K562 (cell line): ENCODE measurements around the gene CMTM1. TPM values are rescaled to one million over a fixed set of nuclear protein-coding genes. Genes with fewer than 3 reads are reported as not detected.
A peak's percentile ranks its signal among the peaks of the same experiment; 100 is the strongest.

ENCODE experiments used
- ARID1B ChIP-seq: fragments of 450-650 bp; IDR thresholded peaks from 2 replicates; pipeline ENCODE4 v1.6.1; 2016; ENCODE audit warnings: antibody characterized with exemption, mild to moderate bottlenecking, inconsistent platforms
- ATF2 ChIP-seq: sonication (generic); formaldehyde crosslinking; IDR thresholded peaks from 2 replicates; pipeline ENCODE4 v1.8.1; 2022; ENCODE audit warnings: missing genetic modification reagents
- BCOR ChIP-seq: fragments of 450-650 bp; IDR thresholded peaks from 2 replicates; pipeline ENCODE4 v1.6.1; 2016
- CBFA2T2 ChIP-seq: fragments of 450-650 bp; conservative IDR thresholded peaks from 2 replicates; pipeline ENCODE4 v1.6.1; 2017; ENCODE audit warnings: mild to moderate bottlenecking
- DDX20 ChIP-seq: fragments of 450-650 bp; IDR thresholded peaks from 2 replicates; pipeline ENCODE4 v1.6.1; 2016; ENCODE audit warnings: missing genetic modification characterization, low read depth, mild to moderate bottlenecking, missing compliant biosample characterization, moderate library complexity
- EHMT2 ChIP-seq: fragments of 450-650 bp; IDR thresholded peaks from 2 replicates; pipeline ENCODE4 v1.6.1; 2018; ENCODE audit warnings: antibody characterized with exemption
- ETV1 ChIP-seq: fragments of 450-650 bp; conservative IDR thresholded peaks from 2 replicates; pipeline ENCODE4 v1.6.1; 2016; ENCODE audit warnings: missing genetic modification characterization, control low read depth, low read depth, missing compliant biosample characterization
- FOXK1 ChIP-seq: sonication (generic); formaldehyde crosslinking; IDR thresholded peaks from 2 replicates; pipeline ENCODE4 v1.8.0; 2022; ENCODE audit warnings: missing genetic modification reagents, mild to moderate bottlenecking, borderline replicate concordance
- HDGF ChIP-seq: fragments of 450-650 bp; IDR thresholded peaks from 2 replicates; pipeline ENCODE4 v1.6.1; 2016
- MTA2 ChIP-seq: fragments of 450-650 bp; IDR thresholded peaks from 2 replicates; pipeline ENCODE4 v1.6.1; 2016; ENCODE audit warnings: low read depth
- NCOR1 ChIP-seq: fragments of 450-650 bp; IDR thresholded peaks from 2 replicates; pipeline ENCODE4 v1.6.1; 2016; ENCODE audit warnings: mild to moderate bottlenecking, moderate library complexity
- POLR2AphosphoS5 ChIP-seq: IDR thresholded peaks from 2 replicates; pipeline ENCODE4 v1.6.1; 2011; ENCODE audit warnings: mild to moderate bottlenecking, low read depth, low read length, moderate library complexity; ENCODE audit not compliant: control insufficient read depth, insufficient read depth
- ZNF175 ChIP-seq: fragments of 200-800 bp; sonication (Bioruptor generic); IDR thresholded peaks from 2 replicates; pipeline ENCODE4 v1.6.1; 2016; ENCODE audit warnings: low read depth, mild to moderate bottlenecking, missing genetic modification characterization, missing compliant biosample characterization
- ZNF184 ChIP-seq: sonication (generic); formaldehyde crosslinking; IDR thresholded peaks from 2 replicates; pipeline ENCODE4 v1.5.0; 2020; ENCODE audit warnings: missing genetic modification reagents
- ZNF384 ChIP-seq: IDR thresholded peaks from 2 replicates; pipeline ENCODE4 v1.6.1; 2012; ENCODE audit warnings: low read depth, low read length, improper control_type of control experiment
- ZNF551 ChIP-seq: fragments of 250-450 bp; sonication (Bioruptor Pico); IDR thresholded peaks from 2 replicates; pipeline ENCODE4 v1.5.0; 2021; ENCODE audit warnings: mild to moderate bottlenecking, moderate library complexity
- ZNF695 ChIP-seq: fragments of 450-650 bp; formaldehyde crosslinking; IDR thresholded peaks from 2 replicates; pipeline ENCODE4 v1.4.0; 2020; ENCODE audit warnings: mild to moderate bottlenecking, moderate library complexity
- polyA plus RNA-seq, 8 experiments: library from polyadenylated mRNA; depleted of rRNA in 4 of 8; stranded (reverse) in 5 of 8; unstranded in 3 of 8; fragments of >200 nt; fragmentation: Nextera tagmentation in 2 of 8; fragmentation: Illumina TruSeq in 1 of 8; extraction: Ambion mirVana in 2 of 8; extraction: Trizol in 1 of 8; gene quantifications; 2 replicates each; pipeline versions ENCODE4 v1.2.1 to v1.2.3, GENCODE V29; 2011 to 2014; ENCODE audit warnings: inconsistent platforms in 1 of 8, missing spikeins in 1 of 8
- total RNA-seq, 7 experiments: library from RNA; depleted of rRNA in 6 of 7; stranded (reverse); fragments of >200 nt in 6 of 7; fragmentation: Illumina TruSeq in 2 of 7; extraction: Trizol in 2 of 7; gene quantifications; 2 replicates each; pipeline versions ENCODE4 v1.2.1 to v1.2.3, GENCODE V29; 2011 to 2021; ENCODE audit warnings: low replicate concordance in 1 of 7
- TF ChIP-seq, protein P1 (sequence below), 2 experiments: fragments of 450-650 bp; IDR thresholded peaks; 2 replicates each; pipeline ENCODE4 v1.6.1; 2018; ENCODE audit warnings: mild to moderate bottlenecking in 2 of 2, low read depth in 1 of 2; ENCODE audit not compliant: partially characterized antibody in 2 of 2
- TF ChIP-seq, protein P2 (sequence below): IDR thresholded peaks from 2 replicates; pipeline ENCODE4 v1.6.1; 2016; ENCODE audit warnings: missing genetic modification characterization, missing compliant biosample characterization
- TF ChIP-seq, protein P3 (sequence below): sonication (generic); formaldehyde crosslinking; IDR thresholded peaks from 2 replicates; pipeline ENCODE4 v1.8.1; 2023; ENCODE audit warnings: mild to moderate bottlenecking, missing genetic modification reagents
- TF ChIP-seq, protein P4 (sequence below): fragments of 250-450 bp; sonication (Bioruptor Pico); IDR thresholded peaks from 2 replicates; pipeline ENCODE4 v1.4.0; 2020; ENCODE audit warnings: borderline replicate concordance

Gene CMTM1
- total and polyA plus RNA-seq, 9 of the 15 experiments (the other 6 are each of a cell fraction or from before 2014, with no cell fraction given), result 0.25 to 2.6 (median 1.1) TPM; not detected in 2

GRCh38 chr16:66534376-66534799, 31.9 kb upstream of the CMTM1 start (continued):
- TF ChIP-seq BCOR, result no peak
- TF ChIP-seq, protein P1, sequence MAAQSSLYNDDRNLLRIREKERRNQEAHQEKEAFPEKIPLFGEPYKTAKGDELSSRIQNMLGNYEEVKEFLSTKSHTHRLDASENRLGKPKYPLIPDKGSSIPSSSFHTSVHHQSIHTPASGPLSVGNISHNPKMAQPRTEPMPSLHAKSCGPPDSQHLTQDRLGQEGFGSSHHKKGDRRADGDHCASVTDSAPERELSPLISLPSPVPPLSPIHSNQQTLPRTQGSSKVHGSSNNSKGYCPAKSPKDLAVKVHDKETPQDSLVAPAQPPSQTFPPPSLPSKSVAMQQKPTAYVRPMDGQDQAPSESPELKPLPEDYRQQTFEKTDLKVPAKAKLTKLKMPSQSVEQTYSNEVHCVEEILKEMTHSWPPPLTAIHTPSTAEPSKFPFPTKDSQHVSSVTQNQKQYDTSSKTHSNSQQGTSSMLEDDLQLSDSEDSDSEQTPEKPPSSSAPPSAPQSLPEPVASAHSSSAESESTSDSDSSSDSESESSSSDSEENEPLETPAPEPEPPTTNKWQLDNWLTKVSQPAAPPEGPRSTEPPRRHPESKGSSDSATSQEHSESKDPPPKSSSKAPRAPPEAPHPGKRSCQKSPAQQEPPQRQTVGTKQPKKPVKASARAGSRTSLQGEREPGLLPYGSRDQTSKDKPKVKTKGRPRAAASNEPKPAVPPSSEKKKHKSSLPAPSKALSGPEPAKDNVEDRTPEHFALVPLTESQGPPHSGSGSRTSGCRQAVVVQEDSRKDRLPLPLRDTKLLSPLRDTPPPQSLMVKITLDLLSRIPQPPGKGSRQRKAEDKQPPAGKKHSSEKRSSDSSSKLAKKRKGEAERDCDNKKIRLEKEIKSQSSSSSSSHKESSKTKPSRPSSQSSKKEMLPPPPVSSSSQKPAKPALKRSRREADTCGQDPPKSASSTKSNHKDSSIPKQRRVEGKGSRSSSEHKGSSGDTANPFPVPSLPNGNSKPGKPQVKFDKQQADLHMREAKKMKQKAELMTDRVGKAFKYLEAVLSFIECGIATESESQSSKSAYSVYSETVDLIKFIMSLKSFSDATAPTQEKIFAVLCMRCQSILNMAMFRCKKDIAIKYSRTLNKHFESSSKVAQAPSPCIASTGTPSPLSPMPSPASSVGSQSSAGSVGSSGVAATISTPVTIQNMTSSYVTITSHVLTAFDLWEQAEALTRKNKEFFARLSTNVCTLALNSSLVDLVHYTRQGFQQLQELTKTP (IDR thresholded peaks at IDR 0.05; ENCODE audit: low read depth in 1 of 2, partially characterized antibody in 2 of 2), result no peak
- TF ChIP-seq DDX20 (tag), result no peak
- TF ChIP-seq ARID1B, result peak; percentile 91
- TF ChIP-seq ZNF384, result no peak
- TF ChIP-seq ZNF695 (CRISPR knock-in tag), result no peak
- no peak for TF ChIP-seq HDGF
- no peak for TF ChIP-seq ZNF175 (CRISPR knock-in tag)
- peak; percentile 69; the same call in 1 of the 2 replicates for TF ChIP-seq POLR2AphosphoS5
- TF ChIP-seq, protein P2, sequence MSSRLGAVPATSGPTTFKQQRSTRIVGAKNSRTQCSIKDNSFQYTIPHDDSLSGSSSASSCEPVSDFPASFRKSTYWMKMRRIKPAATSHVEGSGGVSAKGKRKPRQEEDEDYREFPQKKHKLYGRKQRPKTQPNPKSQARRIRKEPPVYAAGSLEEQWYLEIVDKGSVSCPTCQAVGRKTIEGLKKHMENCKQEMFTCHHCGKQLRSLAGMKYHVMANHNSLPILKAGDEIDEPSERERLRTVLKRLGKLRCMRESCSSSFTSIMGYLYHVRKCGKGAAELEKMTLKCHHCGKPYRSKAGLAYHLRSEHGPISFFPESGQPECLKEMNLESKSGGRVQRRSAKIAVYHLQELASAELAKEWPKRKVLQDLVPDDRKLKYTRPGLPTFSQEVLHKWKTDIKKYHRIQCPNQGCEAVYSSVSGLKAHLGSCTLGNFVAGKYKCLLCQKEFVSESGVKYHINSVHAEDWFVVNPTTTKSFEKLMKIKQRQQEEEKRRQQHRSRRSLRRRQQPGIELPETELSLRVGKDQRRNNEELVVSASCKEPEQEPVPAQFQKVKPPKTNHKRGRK (tag), result no peak
- TF ChIP-seq, protein P3, sequence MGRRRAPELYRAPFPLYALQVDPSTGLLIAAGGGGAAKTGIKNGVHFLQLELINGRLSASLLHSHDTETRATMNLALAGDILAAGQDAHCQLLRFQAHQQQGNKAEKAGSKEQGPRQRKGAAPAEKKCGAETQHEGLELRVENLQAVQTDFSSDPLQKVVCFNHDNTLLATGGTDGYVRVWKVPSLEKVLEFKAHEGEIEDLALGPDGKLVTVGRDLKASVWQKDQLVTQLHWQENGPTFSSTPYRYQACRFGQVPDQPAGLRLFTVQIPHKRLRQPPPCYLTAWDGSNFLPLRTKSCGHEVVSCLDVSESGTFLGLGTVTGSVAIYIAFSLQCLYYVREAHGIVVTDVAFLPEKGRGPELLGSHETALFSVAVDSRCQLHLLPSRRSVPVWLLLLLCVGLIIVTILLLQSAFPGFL (CRISPR knock-in tag), result no peak
- peak; percentile 84 for TF ChIP-seq NCOR1
- no peak for TF ChIP-seq ETV1 (tag)
- peak; percentile 72; the same call in 1 of the 2 replicates for TF ChIP-seq MTA2
- TF ChIP-seq, protein P4, sequence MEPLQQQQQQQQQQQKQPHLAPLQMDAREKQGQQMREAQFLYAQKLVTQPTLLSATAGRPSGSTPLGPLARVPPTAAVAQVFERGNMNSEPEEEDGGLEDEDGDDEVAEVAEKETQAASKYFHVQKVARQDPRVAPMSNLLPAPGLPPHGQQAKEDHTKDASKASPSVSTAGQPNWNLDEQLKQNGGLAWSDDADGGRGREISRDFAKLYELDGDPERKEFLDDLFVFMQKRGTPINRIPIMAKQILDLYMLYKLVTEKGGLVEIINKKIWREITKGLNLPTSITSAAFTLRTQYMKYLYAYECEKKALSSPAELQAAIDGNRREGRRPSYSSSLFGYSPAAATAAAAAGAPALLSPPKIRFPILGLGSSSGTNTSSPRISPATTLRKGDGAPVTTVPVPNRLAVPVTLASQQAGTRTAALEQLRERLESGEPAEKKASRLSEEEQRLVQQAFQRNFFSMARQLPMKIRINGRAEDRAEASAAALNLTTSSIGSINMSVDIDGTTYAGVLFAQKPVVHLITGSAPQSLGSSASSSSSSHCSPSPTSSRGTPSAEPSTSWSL (CRISPR knock-in tag), result no peak
- no peak for TF ChIP-seq ATF2 (CRISPR knock-in tag)
- no peak for TF ChIP-seq FOXK1 (CRISPR knock-in tag)
- peak; percentile 93 for TF ChIP-seq CBFA2T2
- TF ChIP-seq ZNF184 (CRISPR knock-in tag), result no peak
- peak; percentile 39; the same call in 1 of the 2 replicates for TF ChIP-seq EHMT2
- no peak for TF ChIP-seq ZNF551
